Karpas-422 (cell line): ENCODE measurements around the gene CASS4. TPM values are rescaled to one million over a fixed set of nuclear protein-coding genes. Genes with fewer than 3 reads are reported as not detected.

Experiments
- DNase-seq: peaks from one replicate; pipeline ENCODE4 v3.0.0-alpha.2; 2015
- H2AFZ ChIP-seq: fragments of 200-600 bp; sonication (generic); 2 replicates; pipeline ENCODE4 v1.6.1; 2014; ENCODE audit warnings: antibody characterized with exemption, low read length, mixed read lengths
- H3K27ac ChIP-seq: fragments of 200-600 bp; sonication (generic); 2 replicates; pipeline ENCODE4 v1.5.1; 2014; ENCODE audit warnings: mild to moderate bottlenecking, low read length, moderate library complexity
- H3K27me3 ChIP-seq: fragments of 200-600 bp; sonication (generic); 2 replicates; pipeline ENCODE4 v1.6.1; 2014; ENCODE audit warnings: low read length, mixed read lengths
- H3K36me3 ChIP-seq: fragments of 200-600 bp; sonication (generic); 2 replicates; pipeline ENCODE4 v1.6.1; 2014; ENCODE audit warnings: low read length, mixed read lengths; ENCODE audit not compliant: insufficient read depth
- H3K4me1 ChIP-seq: fragments of 200-600 bp; sonication (generic); 2 replicates; pipeline ENCODE4 v1.6.1; 2014; ENCODE audit warnings: mild to moderate bottlenecking, low read length, mixed read lengths
- H3K4me2 ChIP-seq: fragments of 200-600 bp; sonication (generic); 2 replicates; pipeline ENCODE4 v1.6.1; 2014; ENCODE audit warnings: low read length, low read depth, mild to moderate bottlenecking; ENCODE audit not compliant: poor library complexity, severe bottlenecking
- H3K4me3 ChIP-seq: fragments of 200-600 bp; sonication (generic); 2 replicates; pipeline ENCODE4 v1.5.1; 2014; ENCODE audit warnings: mild to moderate bottlenecking, antibody characterized with exemption, low read length, mixed read lengths
- H3K79me2 ChIP-seq: fragments of 200-600 bp; sonication (generic); 2 replicates; pipeline ENCODE4 v1.6.1; 2014; ENCODE audit warnings: mild to moderate bottlenecking, low read length, mixed read lengths
- H3K9ac ChIP-seq: fragments of 200-600 bp; sonication (generic); 2 replicates; pipeline ENCODE4 v1.6.0; 2014; ENCODE audit warnings: low read length
- H3K9me2 ChIP-seq: fragments of 200-600 bp; sonication (generic), shearing (Covaris generic); replicated peaks from 2 replicates; pipeline ENCODE4 v1.6.0; 2014; ENCODE audit warnings: mild to moderate bottlenecking, low read length, moderate library complexity; ENCODE audit not compliant: insufficient read depth
- H3K9me3 ChIP-seq: fragments of 300-700, 200-600 bp; sonication (generic); 2 replicates; pipeline ENCODE4 v1.6.1; 2014; ENCODE audit warnings: low read length, mixed read lengths
- H4K20me1 ChIP-seq: fragments of 200-600 bp; sonication (generic); 2 replicates; pipeline ENCODE4 v1.6.1; 2014; ENCODE audit warnings: mild to moderate bottlenecking, antibody characterized with exemption, low read length, low read depth; ENCODE audit not compliant: insufficient read depth
- total RNA-seq: library from RNA; depleted of rRNA; stranded (reverse); fragments of >200 nt; shearing (Covaris generic); gene quantifications from 2 replicates; pipeline ENCODE4 v1.2.3, GENCODE V29; 2014; ENCODE audit warnings: low replicate concordance

The CASS4 gene
- total RNA-seq, 1 experiment from 2014 or later, result not detected

DNA sequence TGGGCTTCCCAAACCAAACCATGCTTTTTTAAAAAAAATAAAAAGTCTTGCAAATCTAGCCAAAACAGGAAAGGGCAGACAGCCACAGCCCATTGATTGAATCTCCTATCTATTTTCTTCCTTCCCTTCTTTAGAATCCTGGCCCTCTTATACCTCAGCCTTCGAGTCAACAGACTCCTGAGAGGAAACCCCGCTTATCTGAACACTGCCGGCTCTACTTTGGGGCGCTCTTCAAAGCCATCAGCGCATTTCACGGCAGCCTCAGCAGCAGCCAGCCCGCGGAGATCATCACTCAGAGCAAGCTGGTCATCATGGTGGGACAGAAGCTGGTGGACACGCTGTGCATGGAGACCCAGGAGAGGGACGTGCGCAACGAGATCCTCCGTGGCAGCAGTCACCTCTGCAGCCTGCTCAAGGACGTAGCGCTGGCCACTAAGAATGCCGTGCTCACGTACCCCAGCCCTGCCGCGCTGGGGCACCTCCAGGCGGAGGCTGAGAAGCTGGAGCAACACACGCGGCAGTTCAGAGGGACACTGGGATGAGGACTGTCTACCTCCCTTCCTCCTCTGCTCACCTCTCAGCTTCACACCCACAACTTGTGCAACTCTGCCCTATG lies 46.3 kb downstream of the CASS4 start:
- Histone ChIP-seq H3K27ac (no peak overlapping the region), H4K20me1 (no peaks in the 10 kb centered on the region), H3K27me3 (no peaks in the 10 kb centered on the region), H3K36me3 (no peaks in the 10 kb centered on the region), H3K4me3 (no peak overlapping the region), H2AFZ (no peak overlapping the region), H3K9me2 (no peaks in the 10 kb centered on the region), H3K4me2 (no peak overlapping the region), H3K9me3 (no peaks in the 10 kb centered on the region), H3K4me1 (peaks cover 15% of the 10 kb centered on the region), H3K79me2 (no peaks in the 10 kb centered on the region), H3K9ac (no peak overlapping the region)
- DNase-seq, result peak; percentile 12

DNA sequence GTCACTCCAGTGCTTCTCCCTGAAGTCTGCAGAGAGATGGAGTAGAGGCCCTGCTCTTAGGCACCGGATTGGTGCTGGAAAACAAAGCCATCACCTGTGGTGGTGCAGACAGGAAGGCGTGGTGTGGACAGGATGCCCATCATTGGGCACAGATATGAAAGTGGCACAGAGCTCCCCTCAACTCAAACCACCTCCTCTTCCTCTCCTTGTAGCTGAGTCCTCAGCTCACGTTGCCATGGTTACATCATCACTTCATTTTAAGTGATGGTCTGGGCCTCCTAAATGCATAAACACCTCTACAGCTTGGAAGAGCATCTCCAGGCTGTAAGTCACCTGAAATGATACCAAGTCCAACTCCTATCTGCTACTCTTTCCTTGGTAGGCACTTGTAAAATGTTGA lies 48.4 kb downstream of the CASS4 start:
- DNase-seq, result peak; percentile 42
- Histone ChIP-seq H3K9me2 (no peaks in the 10 kb centered on the region), H3K4me1 (no peaks in the 10 kb centered on the region), H3K27ac (no peak overlapping the region), H3K36me3 (no peaks in the 10 kb centered on the region), H3K4me3 (no peak overlapping the region), H3K9ac (no peak overlapping the region), H3K9me3 (no peaks in the 10 kb centered on the region), H3K27me3 (no peaks in the 10 kb centered on the region), H2AFZ (no peak overlapping the region), H3K79me2 (no peaks in the 10 kb centered on the region), H4K20me1 (no peaks in the 10 kb centered on the region), H3K4me2 (no peak overlapping the region)

GRCh38 chr20:56461576-56461975 lies 49.5 kb downstream of the CASS4 start:
- peak; percentile 21 for DNase-seq
- H4K20me1 ChIP-seq, result no peaks in the 10 kb centered on the region
- no peak overlapping the region for H2AFZ ChIP-seq
- H3K36me3 ChIP-seq, result no peaks in the 10 kb centered on the region
- no peaks in the 10 kb centered on the region for H3K79me2 ChIP-seq
- no peaks in the 10 kb centered on the region for H3K9me2 ChIP-seq
- no peak overlapping the region for H3K9ac ChIP-seq
- no peaks in the 10 kb centered on the region for H3K27me3 ChIP-seq
- no peak overlapping the region for H3K4me3 ChIP-seq
- peaks cover 10% of the 10 kb centered on the region for H3K4me1 ChIP-seq
- H3K27ac ChIP-seq, result no peak overlapping the region
- H3K4me2 ChIP-seq, result no peak overlapping the region
- no peaks in the 10 kb centered on the region for H3K9me3 ChIP-seq

- Histone ChIP-seq H3K9ac (no peak overlapping the region), H3K79me2 (no peaks in the 10 kb centered on the region; the same call in 1 of the 2 replicates), H3K27ac (no peak overlapping the region), H3K4me1 (peaks cover 18% of the 10 kb centered on the region), H4K20me1 (no peaks in the 10 kb centered on the region), H3K36me3 (no peaks in the 10 kb centered on the region), H3K4me2 (no peak overlapping the region), H3K9me3 (no peaks in the 10 kb centered on the region), H3K4me3 (no peak overlapping the region), H2AFZ (no peak overlapping the region), H3K9me2 (no peaks in the 10 kb centered on the region), H3K27me3 (no peaks in the 10 kb centered on the region)
- peak; percentile 34 for DNase-seq
Measured at GRCh38 chr20:56463428-56463827, 51.4 kb downstream of the CASS4 start.

GRCh38 chr20:56465997-56466396 lies 53.9 kb downstream of the CASS4 start:
- H3K27me3 ChIP-seq, result no peaks in the 10 kb centered on the region
- no peaks in the 10 kb centered on the region for H3K36me3 ChIP-seq
- no peak overlapping the region for H3K4me2 ChIP-seq
- H2AFZ ChIP-seq, result 0 out of 2 replicates have a peak overlapping the region, but pooled peaks have one; percentile 48
- H3K9me2 ChIP-seq, result no peaks in the 10 kb centered on the region
- H4K20me1 ChIP-seq, result peaks cover 12% of the 10 kb centered on the region; the same call in 1 of the 2 replicates
- no peak overlapping the region; the same call in 1 of the 2 replicates for H3K9ac ChIP-seq
- peak; percentile 50 for DNase-seq
- H3K79me2 ChIP-seq, result peaks cover 26% of the 10 kb centered on the region
- no peaks in the 10 kb centered on the region for H3K9me3 ChIP-seq
- H3K27ac ChIP-seq, result no peak overlapping the region
- H3K4me1 ChIP-seq, result peaks cover 32% of the 10 kb centered on the region
- H3K4me3 ChIP-seq, result no peak overlapping the region

DNA sequence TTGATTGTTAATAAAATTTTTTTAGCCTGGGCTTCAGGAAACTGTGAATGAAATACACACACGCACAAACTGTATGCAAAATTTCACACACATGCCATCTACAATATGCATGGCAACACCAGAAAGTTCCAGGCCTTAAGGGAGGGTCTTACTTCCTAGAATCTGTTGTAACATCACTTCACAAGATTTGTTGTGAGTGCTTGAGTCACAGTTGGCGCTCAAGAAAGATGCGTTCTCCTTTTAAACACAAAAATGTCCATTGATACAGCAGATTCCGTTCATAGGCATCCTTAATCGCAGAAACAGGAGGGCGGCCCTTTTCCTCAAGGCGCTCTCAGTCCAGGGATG lies 55.9 kb downstream of the CASS4 start:
- peaks cover 32% of the 10 kb centered on the region for H3K4me1 ChIP-seq
- H3K4me3 ChIP-seq, result peak overlapping the region; percentile 94
- no peak for DNase-seq
- peaks cover 12% of the 10 kb centered on the region; the same call in 1 of the 2 replicates for H4K20me1 ChIP-seq
- no peaks in the 10 kb centered on the region for H3K27me3 ChIP-seq
- H2AFZ ChIP-seq, result peak overlapping the region; percentile 31
- peak overlapping the region; percentile 61 for H3K9ac ChIP-seq
- peaks cover 42% of the 10 kb centered on the region for H3K79me2 ChIP-seq
- H3K27ac ChIP-seq, result no peak overlapping the region
- no peaks in the 10 kb centered on the region for H3K9me2 ChIP-seq
- H3K9me3 ChIP-seq, result no peaks in the 10 kb centered on the region
- peaks cover under 1% of the 10 kb centered on the region; the same call in 1 of the 2 replicates for H3K36me3 ChIP-seq
- H3K4me2 ChIP-seq, result peak overlapping the region; percentile 95

- Histone ChIP-seq H3K9me3 (no peaks in the 10 kb centered on the region), H3K27ac (no peak within 1 kb of the TSS), H3K27me3 (no peaks in the 10 kb centered on the region), H3K36me3 (peaks cover 6% of the 10 kb centered on the region; the same call in 1 of the 2 replicates), H3K4me2 (peak within 1 kb of the TSS; percentile 95), H3K4me3 (peak within 1 kb of the TSS; percentile 94), H3K79me2 (peaks cover 46% of the 10 kb centered on the region), H3K9ac (peak within 1 kb of the TSS; percentile 88), H4K20me1 (peaks cover 12% of the 10 kb centered on the region; the same call in 1 of the 2 replicates), H3K4me1 (peaks cover 32% of the 10 kb centered on the region), H2AFZ (peak within 1 kb of the TSS; percentile 31), H3K9me2 (no peaks in the 10 kb centered on the region)
- peak; percentile 98 for DNase-seq
Measured at GRCh38 chr20:56468316-56469076, 56.4 kb downstream of the CASS4 start, which contains the start of gene RTF2. Gene RTF2 (plus strand): TSS chr20:56468627. CDS start chr20:56468698, 71 bp downstream.

GRCh38 chr20:56469077-56469449 lies 57.0 kb downstream of the CASS4 start:
- peaks cover 12% of the 10 kb centered on the region; the same call in 1 of the 2 replicates for H4K20me1 ChIP-seq
- H3K9ac ChIP-seq, result peak overlapping the region; percentile 88
- H3K4me3 ChIP-seq, result peak overlapping the region; percentile 94
- H3K36me3 ChIP-seq, result peaks cover 11% of the 10 kb centered on the region; the same call in 1 of the 2 replicates
- H3K9me3 ChIP-seq, result no peaks in the 10 kb centered on the region
- peak overlapping the region; percentile 95 for H3K4me2 ChIP-seq
- H3K9me2 ChIP-seq, result no peaks in the 10 kb centered on the region
- no peaks in the 10 kb centered on the region for H3K27me3 ChIP-seq
- no peak for DNase-seq
- H3K27ac ChIP-seq, result no peak overlapping the region
- no peak overlapping the region for H2AFZ ChIP-seq
- peaks cover 32% of the 10 kb centered on the region for H3K4me1 ChIP-seq
- peaks cover 46% of the 10 kb centered on the region for H3K79me2 ChIP-seq
